SW480 (cell line): ENCODE results near the gene PGK1.
"Not testable (repeated sequence)": the region's sequence is repeated elsewhere in the genome, so short reads cannot be mapped to it uniquely, and the experiment has no call there.

Experiments
- DNase-seq: peaks from one replicate; pipeline ENCODE4 v3.0.0-alpha.2; 2016; ENCODE audit warnings: low spot score

The PGK1 gene

DNA sequence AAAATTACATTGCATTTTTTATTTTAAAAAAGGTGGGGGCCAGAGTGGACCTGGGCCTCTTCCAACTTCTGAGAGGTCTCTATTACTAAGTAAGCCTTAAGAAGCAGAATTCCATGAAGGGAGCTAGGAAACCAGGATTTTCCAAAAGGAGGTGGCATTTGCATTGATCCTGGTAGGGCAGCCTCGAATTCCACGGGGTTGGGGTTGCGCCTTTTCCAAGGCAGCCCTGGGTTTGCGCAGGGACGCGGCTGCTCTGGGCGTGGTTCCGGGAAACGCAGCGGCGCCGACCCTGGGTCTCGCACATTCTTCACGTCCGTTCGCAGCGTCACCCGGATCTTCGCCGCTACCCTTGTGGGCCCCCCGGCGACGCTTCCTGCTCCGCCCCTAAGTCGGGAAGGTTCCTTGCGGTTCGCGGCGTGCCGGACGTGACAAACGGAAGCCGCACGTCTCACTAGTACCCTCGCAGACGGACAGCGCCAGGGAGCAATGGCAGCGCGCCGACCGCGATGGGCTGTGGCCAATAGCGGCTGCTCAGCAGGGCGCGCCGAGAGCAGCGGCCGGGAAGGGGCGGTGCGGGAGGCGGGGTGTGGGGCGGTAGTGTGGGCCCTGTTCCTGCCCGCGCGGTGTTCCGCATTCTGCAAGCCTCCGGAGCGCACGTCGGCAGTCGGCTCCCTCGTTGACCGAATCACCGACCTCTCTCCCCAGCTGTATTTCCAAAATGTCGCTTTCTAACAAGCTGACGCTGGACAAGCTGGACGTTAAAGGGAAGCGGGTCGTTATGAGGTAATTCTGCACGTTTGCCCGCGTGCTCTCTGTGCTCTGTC lies at the start of gene PGK1:
Gene PGK1 (plus strand): TSS at position 626 of the 824 bp plus-strand sequence. CDS start 93 bp downstream, at position 719.
- peak; percentile 93 for DNase-seq

DNA sequence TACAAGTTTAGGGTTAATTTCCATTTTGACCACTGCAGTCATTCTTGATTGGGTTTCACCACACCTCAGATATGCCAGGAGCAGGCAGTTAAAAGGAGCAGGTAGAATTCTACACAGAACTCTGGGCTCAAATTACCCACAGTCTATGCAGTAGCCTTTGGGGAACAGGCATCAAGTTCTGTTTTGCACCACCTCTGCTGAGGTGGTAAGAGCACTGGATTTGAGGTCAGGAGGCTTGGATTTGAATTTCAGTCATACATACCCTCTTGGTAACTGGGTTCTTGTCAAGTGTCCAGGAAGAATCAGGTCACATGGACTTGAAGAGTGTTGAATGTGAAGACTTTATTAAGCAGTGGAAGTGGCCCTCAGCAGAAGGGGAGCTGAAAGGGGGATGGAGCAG lies 40.4 kb upstream of the PGK1 start:
- no peak for DNase-seq

DNA sequence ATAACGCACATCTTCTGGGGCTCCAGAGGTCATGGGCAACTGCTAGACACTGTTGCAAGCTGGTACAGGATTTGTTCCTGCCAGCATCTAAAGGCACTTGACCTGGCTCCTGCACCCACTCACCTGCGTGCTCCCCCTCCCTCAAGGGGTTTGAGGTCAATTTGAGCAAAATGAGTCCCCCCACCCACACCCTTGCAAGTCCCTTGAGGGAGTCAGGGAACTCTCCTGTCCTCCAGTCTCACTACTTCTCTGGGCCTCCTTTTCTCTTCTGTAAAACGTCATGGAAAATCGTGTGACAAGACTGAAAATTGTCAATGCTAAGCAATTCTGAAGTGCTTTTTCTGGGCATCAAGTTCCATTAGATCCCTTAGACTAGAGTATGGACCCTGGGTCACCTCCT lies 39.9 kb upstream of the PGK1 start:
- no peak for DNase-seq

DNA sequence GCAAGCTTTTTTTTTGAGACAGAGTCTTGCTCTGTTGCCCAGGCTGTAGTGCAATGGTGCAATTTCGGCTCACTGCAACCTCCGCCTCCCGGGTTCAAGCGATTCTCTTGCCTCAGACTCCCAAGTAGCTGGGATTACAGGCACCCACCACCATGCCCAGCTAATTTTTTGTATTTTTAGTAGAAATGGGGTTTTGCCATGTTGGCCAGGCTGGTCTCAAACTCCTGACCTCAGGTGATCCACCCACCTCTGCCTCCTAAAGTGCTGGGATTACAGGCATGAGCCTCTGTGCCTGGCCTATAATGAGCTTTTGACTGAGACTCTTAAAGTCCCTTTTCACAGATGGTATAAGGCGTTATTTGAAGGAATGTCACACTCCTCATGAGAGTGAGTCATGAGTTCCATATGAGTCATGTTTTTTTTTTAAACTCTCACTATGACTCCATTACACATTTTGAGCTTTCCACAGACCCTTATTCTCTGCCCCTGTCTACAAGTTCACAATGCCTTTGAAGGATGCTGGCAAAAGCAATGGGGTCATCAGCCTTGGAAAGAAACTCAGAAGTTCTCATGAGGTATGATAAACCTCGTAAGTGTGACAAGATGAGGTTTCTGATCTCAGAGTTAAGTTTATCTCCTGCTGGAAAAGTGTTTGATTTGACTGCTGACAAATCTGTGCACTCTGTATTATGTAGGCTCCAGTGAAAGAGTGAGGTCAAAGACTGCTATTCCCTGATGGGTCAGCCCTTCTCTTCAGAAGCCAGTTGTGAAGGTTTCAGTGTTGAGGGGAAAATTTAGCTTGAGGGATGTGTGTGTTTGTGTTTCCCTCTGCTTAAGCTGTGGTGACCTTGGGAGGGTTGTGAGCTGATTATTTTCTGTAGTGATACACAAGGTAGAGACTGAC lies 39.1 kb upstream of the PGK1 start:
- peak; percentile 44 for DNase-seq

DNA sequence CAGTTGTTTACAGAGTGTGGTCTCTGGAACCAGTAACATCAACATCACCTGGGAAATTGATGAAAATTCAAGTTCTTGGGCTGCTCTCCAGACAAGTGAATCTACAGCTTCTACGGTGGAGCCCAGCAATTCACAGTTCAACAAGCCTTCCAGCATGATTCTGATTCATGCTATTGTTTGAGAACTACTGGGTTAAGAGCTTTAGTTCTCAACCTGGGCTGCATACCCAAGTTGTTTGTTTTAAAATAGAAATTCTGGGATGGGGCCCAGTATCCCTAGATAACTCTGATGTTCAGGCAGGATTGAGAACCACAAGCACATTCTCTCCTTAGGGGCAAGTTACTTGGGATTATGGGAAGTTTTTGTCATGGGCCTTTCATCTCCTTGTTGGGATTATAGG lies 37.9 kb upstream of the PGK1 start:
- no peak for DNase-seq

DNA sequence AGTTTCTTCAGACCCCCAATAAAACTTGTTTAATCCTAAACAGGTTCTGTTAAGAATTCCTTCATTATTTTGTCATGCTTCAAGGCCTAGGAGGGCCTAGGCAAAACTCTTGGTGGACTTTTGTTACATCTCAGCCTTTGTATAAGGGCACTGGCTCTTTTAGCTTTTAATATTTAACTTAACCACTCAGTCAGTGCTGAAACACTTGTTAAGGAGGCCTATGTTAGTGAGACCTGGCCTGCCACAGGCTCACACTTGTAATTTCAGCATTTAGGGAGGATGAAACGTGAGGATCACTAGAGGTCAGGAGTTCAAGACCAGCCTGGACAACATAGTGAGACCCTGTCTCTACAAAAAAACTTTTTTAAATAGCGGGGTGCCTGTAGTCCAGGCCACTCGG lies 32.7 kb upstream of the PGK1 start:
- no peak for DNase-seq

DNA sequence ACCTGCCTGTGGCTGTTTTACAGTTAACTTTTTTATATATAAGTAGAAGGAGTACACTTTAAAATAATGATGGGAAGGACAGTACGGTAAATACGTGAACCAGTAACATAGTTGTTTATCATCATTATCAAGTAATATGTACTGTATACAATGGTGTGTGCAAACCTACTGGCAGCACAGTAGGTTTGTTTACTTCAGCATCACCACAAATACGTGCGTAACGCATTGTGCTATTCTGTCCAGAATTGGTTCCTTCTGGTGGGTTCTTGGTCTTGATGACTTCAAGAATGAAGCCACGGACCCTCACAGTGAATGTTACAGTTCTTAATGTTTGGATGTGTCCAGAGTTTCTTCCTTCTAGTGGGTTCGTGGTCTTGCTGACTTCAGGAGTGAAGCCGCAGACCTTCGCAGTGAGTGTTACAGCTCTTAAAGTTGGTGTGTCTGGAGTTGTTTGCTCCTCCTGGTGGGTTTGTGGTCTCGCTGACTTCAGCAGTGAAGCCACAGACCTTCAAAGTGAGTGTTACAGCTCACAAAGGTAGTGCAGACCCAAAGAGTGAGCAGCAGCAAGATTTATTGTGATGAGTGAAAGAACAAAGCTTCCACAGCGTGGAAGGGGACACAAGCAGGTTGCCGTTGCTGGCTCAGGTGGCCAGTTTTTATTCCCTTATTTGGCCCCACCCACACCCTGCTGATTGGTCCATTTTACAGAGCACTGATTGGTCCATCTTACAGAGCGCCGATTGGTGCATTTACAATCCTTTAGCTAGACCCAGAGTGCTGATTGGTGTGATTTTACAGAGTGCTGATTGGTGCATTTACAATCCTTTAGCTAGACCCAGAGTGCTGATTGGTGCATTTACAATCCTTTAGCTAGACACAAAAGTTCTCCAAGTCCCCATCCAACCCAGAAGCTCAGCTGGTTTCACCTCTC lies 30.6 kb upstream of the PGK1 start:
- not testable (repeated sequence) for DNase-seq

DNA sequence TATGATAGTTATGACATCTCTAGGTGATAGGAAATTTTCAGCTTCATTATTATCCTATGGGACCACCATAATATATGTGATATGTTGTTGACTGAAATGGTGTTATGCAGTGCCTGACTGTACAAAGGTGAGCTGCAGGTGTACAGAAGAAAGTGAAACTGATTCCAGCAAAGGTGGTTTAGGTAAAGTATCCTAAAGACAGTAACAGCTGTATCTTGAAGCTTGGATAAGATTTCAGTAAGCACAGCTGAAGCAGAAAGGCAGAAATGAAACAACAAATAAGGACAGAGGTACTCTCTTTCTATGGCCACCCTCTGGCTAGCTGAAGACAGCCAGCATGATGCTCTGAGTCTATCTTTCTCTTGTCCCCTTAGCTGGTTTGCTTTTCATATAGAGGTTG lies 30.0 kb upstream of the PGK1 start:
- DNase-seq = no peak

DNA sequence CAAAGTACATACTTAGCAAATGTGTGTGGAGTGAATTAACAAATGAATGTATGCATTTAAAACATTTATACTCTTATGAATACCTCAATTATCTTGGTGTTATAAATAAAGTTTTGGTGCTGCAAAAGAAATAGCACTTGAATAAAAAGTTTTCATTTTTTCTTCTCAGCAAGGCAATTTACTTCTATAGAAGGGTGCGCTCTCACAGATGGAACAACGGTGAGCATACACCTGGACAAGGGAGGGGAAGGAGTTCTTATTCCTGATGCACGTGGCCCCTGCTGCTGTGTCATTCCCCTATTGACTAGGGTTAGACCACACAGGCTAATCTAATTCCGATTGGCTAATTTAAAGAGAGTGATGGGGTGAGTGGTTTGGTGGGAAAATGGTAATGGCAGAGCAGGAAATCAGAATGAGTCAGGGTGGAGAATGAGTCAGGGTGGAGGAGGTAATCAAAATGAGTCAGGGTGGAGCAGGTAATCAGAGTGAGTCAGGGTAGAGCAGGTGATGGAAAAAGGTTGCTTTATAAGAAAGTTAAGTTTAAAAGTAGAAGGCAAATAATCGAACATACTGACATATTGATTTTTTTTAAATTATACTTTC lies 28.2 kb upstream of the PGK1 start:
- no peak for DNase-seq

DNA sequence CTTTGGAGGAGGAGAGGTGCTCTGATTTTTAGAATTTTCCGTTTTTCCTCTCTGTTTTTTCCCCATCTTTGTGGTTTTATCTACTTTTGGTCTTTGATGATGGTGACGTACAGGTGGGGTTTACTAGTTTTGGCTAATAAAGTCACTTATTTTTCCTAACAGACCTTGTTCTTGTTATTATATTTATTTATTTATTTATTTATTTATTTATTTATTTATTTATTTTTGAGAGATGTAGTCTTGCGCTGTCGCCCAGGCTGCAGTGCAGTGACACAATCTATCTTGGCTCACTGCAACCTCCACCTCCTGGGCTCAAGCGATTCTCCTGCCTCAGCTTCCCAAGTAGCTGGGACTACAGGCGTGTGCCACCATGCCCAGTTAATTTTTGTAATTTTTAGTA lies 22.6 kb upstream of the PGK1 start:
- DNase-seq = not testable (repeated sequence)

DNA sequence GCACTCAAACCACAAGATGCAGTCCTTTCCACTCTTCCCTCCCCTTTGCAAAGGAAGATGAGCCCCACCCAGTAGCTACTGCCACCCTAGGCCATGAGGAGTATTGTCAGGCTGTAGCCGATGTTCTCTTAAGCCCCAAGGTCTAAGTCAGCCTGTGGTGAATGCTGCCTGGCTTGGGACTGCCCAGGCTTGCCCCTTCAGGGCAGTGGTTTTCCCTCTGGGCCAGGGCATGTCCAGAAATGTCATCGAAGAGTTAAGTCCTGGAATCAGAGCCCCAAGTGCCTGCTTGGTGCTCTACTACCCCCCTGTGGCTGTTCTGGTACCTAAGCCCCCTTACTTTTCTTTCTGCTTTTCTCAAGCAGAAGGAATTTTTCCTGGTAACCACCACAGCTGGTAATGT lies 11.8 kb upstream of the PGK1 start:
- DNase-seq = no peak

DNA sequence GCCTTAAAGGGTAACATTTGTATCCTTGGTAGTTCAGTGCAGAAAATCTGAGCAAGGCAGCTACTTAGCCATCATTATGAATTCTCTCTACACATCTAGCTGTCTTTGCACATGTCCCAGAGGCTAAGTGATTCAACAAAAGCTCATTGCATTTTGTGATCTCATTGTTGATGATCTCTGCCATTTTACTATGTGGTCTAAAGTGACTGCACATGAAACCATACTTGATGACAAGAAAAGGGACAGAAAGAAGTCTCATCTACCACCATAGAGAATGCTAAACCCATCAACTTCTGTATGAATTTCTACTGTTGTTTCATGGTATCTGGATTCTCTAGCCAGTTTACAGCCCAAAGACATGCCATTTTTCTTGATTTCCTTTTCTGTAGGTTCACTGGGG lies 5.9 kb upstream of the PGK1 start:
- DNase-seq = no peak

DNA sequence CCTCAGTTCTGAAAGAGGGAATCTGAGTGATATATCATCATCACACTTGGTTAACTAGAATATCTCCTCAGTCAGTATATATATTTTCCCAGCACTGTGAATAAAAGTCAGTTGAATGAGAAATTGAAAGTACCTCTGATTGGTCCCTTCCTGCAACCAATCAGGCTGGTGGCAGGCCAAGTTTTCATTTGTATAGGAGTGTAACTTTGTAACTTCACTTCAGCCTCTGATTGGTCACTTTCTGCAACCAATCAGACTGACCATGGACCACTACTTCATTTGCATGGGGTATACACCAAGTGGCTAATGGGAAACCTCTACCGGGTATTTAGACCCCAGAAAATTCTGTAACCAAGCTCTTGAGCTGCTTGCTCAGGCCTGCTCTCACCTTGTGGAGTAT lies 2.0 kb upstream of the PGK1 start:
- DNase-seq = no peak

DNA sequence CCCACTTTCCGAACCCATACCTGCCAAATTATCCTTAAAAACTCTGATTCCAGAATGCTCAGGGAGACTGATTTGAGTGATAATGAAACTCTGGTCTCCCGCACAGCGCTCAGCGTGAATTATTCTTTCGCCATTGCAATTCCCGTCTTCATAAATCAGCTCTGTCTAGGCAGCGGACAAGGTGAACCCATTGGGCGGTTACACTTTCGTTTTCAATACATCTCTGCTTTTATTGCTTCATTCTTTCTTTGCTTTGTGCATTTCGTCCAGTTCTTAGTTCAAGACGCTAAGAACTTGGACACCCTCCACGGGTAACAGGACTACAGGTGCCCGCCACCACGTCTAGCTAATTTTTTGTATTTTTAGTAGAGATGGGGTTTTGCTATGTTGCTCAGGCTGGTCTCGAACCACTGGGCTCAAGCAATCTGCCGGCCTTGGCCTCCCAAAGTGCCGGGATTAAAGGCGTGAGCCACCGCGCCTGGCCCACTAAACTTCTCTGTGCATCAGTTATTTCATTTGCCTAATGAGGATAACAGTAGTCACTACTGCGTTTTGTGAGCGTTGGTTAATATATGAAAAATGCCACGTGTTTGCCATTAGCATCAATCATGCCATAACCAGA lies 936 bp upstream of the PGK1 start:
- DNase-seq = no peak

DNA sequence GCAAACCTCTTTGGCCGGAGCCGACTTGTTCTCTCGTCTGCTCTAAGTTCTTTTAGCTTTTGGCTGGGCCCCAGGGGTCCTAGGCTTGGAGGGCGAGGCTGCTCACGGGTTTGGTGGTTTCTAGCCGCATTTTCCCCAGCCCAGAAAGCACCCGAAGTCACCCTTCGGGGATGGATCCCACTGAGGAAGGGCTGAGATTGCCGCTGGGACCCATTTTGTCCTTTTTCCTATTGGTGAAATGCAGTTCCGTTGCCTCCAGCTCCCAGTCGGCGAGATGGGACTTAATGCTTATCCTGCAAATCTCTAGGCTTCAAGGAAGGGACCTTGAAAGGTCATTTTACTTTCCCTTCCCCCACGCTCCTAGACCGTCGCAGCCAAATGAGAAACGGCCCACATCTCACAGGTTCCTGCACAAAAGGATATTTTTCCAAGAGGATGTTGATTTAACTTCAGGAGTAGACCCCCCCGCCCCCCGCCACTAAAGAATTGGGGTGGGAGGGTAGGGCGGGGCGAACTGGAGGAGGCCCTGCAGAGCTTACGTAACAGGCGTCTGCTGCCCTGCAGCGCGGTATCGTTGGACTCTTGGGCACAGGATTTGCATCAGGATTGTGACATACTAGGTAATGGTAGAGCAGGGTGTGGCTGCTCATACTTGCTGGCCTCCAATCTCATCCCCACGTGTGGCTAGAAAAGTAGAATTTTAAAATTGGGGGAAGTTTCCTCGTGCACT lies 564 bp downstream of the PGK1 start:
- peak; percentile 66 for DNase-seq

DNA sequence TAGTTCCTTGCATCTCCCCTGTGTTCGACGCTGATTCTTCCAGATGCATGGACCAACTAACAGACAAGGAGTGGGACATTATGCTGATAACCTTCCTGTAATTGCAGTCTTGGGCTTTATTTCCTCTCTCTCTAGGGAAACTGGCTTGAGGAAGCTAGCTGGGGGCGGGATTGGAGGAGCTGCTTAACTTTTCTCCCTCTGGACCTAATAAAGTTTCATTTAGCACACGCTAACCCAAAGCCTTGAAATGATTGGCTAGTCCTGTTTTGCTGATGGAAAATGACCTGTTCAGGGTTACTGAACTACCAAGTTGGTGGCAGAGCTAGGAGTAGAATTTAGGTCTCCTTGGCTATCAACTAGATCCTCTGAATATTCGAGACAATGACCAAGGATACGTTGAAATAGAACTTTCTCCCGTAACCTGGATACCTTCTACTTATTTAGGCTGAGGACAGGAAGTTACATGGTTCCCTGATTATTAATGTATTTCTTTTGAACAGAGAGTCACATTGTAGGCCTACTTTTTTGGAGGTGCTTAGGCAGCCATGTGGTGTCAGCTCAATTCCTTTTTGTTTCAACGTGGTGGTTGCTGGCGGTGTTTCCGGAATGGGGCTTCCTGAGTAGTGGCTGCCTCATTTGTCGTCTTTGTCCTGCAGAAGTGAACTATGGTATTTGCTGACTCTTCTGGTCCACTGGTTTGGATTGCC lies 2.0 kb downstream of the PGK1 start:
- no peak for DNase-seq

DNA sequence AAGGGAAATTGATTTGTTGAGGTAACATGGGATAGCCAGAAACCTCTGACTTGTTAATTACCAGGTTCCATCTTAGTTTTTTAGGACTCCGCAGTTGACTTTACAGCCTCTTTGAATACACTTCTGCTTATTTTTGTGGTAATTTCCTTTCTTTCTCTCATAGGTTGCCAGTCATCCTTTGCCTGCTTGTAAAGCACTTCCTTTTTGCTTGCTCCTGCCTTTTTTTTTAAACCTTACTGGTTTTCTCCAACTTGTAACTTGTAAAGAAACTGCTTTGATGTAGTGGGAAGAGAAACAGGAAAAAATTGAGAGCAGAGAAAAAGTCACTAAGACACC lies 2.6 kb downstream of the PGK1 start:
- DNase-seq = no peak

DNA sequence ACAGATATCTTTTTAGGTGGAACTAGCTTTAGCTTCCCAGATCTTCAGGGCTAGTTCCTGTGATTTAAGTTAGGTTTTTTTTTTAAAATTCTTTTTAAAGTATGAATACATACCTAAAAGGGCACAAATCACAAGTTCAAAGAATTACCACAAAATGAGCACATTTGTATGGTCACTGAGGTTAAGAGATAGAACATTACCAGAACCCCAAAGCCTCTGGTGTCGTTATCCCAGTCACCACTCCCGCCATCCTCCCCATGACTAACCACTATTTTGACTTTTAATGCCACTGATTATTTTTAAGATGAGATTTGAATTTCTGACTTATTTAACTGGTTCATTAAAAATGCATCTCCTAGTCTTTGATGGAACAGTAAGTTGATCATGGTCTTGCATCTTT lies 5.4 kb downstream of the PGK1 start:
- no peak for DNase-seq

DNA sequence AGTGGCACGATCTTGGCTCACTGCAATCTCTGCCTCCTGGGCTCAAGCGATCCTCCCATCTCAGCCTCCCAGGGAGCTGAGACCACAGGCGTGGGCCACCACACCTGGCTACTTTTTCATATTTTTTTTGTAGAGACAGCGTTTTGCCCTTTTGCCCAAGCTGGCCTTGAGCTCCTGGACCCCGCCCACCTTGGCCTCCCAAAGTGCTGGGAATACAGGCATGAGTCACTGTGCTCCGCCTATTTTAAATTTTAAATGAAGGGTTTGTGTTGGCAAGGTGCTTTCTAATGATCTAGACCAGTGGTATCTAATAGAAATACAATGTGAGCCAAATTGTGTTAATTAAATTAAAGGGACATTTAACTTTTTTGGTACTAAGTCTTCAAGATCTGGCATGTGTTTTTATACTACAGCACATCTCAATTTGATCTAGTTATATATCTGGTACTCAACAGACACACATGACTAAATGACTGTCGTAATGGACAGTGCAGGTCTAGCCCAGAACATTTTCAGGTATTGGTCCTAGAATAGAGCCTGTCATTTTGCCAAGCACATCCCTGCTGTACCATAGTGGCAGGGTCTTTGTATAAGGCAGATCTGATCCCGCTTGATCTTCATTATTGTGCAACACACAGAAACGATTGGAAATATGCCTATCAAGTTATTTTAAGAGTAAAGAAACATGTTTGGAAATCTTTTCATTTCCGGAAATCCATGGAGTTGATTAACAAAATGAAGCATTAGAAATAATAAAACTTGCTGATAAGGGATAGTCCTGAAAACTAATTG lies 7.3 kb downstream of the PGK1 start:
- no peak for DNase-seq
